PC-9 (cell line): ENCODE results near the gene VENTX.

ENCODE experiments used
- CTCF ChIP-seq: fragments of 200-600 bp; sonication (generic); conservative IDR thresholded peaks from 2 replicates; pipeline ENCODE4 v1.6.1; 2017; ENCODE audit warnings: mixed run types, antibody characterized with exemption, mild to moderate bottlenecking, moderate library complexity
- EZH2 ChIP-seq: fragments of 200-600 bp; sonication (generic); IDR thresholded peaks from 2 replicates; pipeline ENCODE4 v1.8.0; 2017; ENCODE audit warnings: antibody characterized with exemption, low read depth

DNA sequence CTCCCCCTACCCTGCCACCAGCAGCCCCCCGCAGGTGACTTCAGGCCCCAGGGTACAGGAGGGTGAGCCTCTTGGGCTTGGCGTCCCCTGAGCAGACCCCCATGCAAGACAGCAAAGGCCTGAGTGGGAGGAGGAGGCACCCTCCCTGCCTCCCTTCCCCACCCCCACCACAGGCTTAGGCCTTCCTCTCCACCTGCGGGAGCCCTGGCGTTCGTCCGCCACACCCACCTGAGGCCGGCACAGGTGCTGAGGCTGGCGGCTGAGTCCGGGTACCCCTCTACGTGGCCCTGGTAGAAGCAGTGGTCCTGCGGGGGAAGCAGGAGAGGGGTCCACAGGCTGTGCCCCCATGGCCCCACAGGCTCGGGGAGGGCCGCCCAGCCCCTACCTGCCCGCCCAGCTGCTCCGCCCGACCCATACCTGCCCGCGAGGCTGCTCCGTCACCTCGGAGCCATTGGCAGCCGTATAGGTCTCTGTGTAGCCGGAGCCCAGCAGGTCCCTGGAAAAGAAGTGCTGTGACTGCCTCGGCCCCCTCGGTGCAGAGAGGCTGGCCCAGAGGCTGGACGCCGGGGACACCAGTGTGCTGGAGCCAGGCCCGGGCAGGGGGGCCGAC is 36.0 kb downstream of the VENTX start:
- TF ChIP-seq CTCF (no peak), EZH2 (no peak)
